Ishikawa (cell line): ENCODE results near the gene SUV39H2.

Experiments
- CEBPB ChIP-seq: IDR thresholded peaks from 2 replicates; pipeline ENCODE4 v1.6.1; 2012
- CREB1 ChIP-seq: IDR thresholded peaks from 2 replicates; pipeline ENCODE4 v1.6.1; 2012; ENCODE audit warnings: low read depth
- EGR1 ChIP-seq: IDR thresholded peaks from 2 replicates; pipeline ENCODE4 v1.6.1; 2012
- EP300 ChIP-seq: IDR thresholded peaks from 2 replicates; pipeline ENCODE4 v1.6.1; 2012; ENCODE audit warnings: borderline replicate concordance
- FOXM1 ChIP-seq: IDR thresholded peaks from 2 replicates; pipeline ENCODE4 v1.6.1; 2012; ENCODE audit warnings: low read depth, borderline replicate concordance
- MAX ChIP-seq: IDR thresholded peaks from 2 replicates; pipeline ENCODE4 v1.6.1; 2012
- NFIC ChIP-seq: IDR thresholded peaks from 2 replicates; pipeline ENCODE4 v1.6.1; 2012
- RAD21 ChIP-seq: IDR thresholded peaks from 2 replicates; pipeline ENCODE4 v1.6.1; 2012; ENCODE audit warnings: low read depth
- REST ChIP-seq: IDR thresholded peaks from 2 replicates; pipeline ENCODE4 v1.6.1; 2012; ENCODE audit warnings: low read depth, mild to moderate bottlenecking
- TAF1 ChIP-seq: IDR thresholded peaks from 2 replicates; pipeline ENCODE4 v1.6.1; 2012; ENCODE audit warnings: low read depth, mild to moderate bottlenecking
- TCF12 ChIP-seq: IDR thresholded peaks from 2 replicates; pipeline ENCODE4 v1.6.1; 2012; ENCODE audit warnings: low read depth
- TEAD4 ChIP-seq: IDR thresholded peaks from 2 replicates; pipeline ENCODE4 v1.6.1; 2012
- USF1 ChIP-seq: IDR thresholded peaks from 2 replicates; pipeline ENCODE4 v1.6.1; 2012
- YY1 ChIP-seq: IDR thresholded peaks from 2 replicates; pipeline ENCODE4 v1.6.1; 2012; ENCODE audit warnings: low read depth
- ZBTB7A ChIP-seq: IDR thresholded peaks from 2 replicates; pipeline ENCODE4 v1.6.1; 2012; ENCODE audit warnings: low read depth

The SUV39H2 gene

GRCh38 chr10:14909101-14909500 is 30.4 kb downstream of the SUV39H2 start:
- TF ChIP-seq REST (no peak), TEAD4 (no peak), USF1 (no peak), CEBPB (no peak)

GRCh38 chr10:14910953-14911352 is 32.3 kb downstream of the SUV39H2 start:
- TF ChIP-seq TAF1 (no peak), TEAD4 (no peak), ZBTB7A (no peak), MAX (no peak), CREB1 (no peak), EGR1 (no peak), FOXM1 (no peak), REST (no peak), TCF12 (no peak), EP300 (no peak), NFIC (no peak), CEBPB (no peak), RAD21 (no peak), YY1 (no peak), USF1 (no peak)

GRCh38 chr10:14911801-14912200 is 33.1 kb downstream of the SUV39H2 start:
- no peak for TF ChIP-seq MAX
- TF ChIP-seq TAF1, result no peak
- no peak for TF ChIP-seq YY1
- TF ChIP-seq REST, result no peak
- no peak for TF ChIP-seq FOXM1
- no peak for TF ChIP-seq TCF12
- TF ChIP-seq NFIC, result no peak
- TF ChIP-seq EP300, result no peak
- TF ChIP-seq CREB1, result no peak
- TF ChIP-seq TEAD4, result no peak
- TF ChIP-seq USF1, result no peak
- no peak for TF ChIP-seq ZBTB7A
- TF ChIP-seq CEBPB, result no peak
- TF ChIP-seq RAD21, result no peak
- no peak for TF ChIP-seq EGR1

GRCh38 chr10:14916600-14916999 is 37.9 kb downstream of the SUV39H2 start:
- TF ChIP-seq USF1 (no peak), YY1 (no peak), NFIC (no peak), CREB1 (no peak), MAX (no peak), FOXM1 (no peak), EP300 (no peak), CEBPB (no peak), TEAD4 (no peak), REST (no peak), ZBTB7A (no peak), TCF12 (no peak)
